ENCODE measurements around the gene OR8S1.
"Not testable (repeated sequence)": the region's sequence is repeated elsewhere in the genome, so short reads cannot be mapped to it uniquely, and the experiment has no call there.

OR8S1 gene

GRCh38 chr12:48525332-48525731 is at the start of gene OR8S1:
Gene OR8S1 (plus strand): TSS chr12:48525632. CDS start chr12:48525632, 0 bp downstream.
- DNase-seq (ENCODE audit: low read depth) = no peak

GRCh38 chr12:48482198-48482597 is 43.2 kb upstream of the OR8S1 start, which contains the start of gene C12orf54:
Gene C12orf54 (plus strand): TSS chr12:48482498. CDS start chr12:48483297, 799 bp downstream.
- no peak for DNase-seq (ENCODE audit: low read depth)

- no peak for DNase-seq (ENCODE audit: low read depth)
Observed at GRCh38 chr12:48482930-48483329, 42.5 kb upstream of the OR8S1 start.

GRCh38 chr12:48486261-48486660 is 39.2 kb upstream of the OR8S1 start:
- DNase-seq (ENCODE audit: low read depth) = no peak

GRCh38 chr12:48486679-48487078 is 38.8 kb upstream of the OR8S1 start:
- no peak for DNase-seq (ENCODE audit: low read depth)

- DNase-seq (ENCODE audit: low read depth) = no peak
Observed at GRCh38 chr12:48489012-48489411, 36.4 kb upstream of the OR8S1 start.

- DNase-seq (ENCODE audit: low read depth) = not testable (repeated sequence)
Observed at GRCh38 chr12:48489456-48489855, 36.0 kb upstream of the OR8S1 start.

- not testable (repeated sequence) for DNase-seq (ENCODE audit: low read depth)
Observed at GRCh38 chr12:48500281-48500680, 25.2 kb upstream of the OR8S1 start.

- not testable (repeated sequence) for DNase-seq (ENCODE audit: low read depth)
Observed at GRCh38 chr12:48506836-48507235, 18.6 kb upstream of the OR8S1 start.

GRCh38 chr12:48508987-48509386 is 16.4 kb upstream of the OR8S1 start:
- no peak for DNase-seq (ENCODE audit: low read depth)

GRCh38 chr12:48510111-48510510 is 15.3 kb upstream of the OR8S1 start:
- DNase-seq (ENCODE audit: low read depth) = no peak

GRCh38 chr12:48512855-48513254 is 12.6 kb upstream of the OR8S1 start:
- no peak for DNase-seq (ENCODE audit: low read depth)

GRCh38 chr12:48514728-48515127 is 10.7 kb upstream of the OR8S1 start:
- no peak for DNase-seq (ENCODE audit: low read depth)

- DNase-seq (ENCODE audit: low read depth) = not testable (repeated sequence)
Observed at GRCh38 chr12:48520381-48520780, 5.1 kb upstream of the OR8S1 start.

- no peak for DNase-seq (ENCODE audit: low read depth)
Observed at GRCh38 chr12:48527891-48528670, 2.6 kb downstream of the OR8S1 start.

GRCh38 chr12:48532601-48533000 is 7.2 kb downstream of the OR8S1 start:
- no peak for DNase-seq (ENCODE audit: low read depth)

- DNase-seq (ENCODE audit: low read depth) = no peak
Observed at GRCh38 chr12:48536602-48537001, 11.2 kb downstream of the OR8S1 start.

GRCh38 chr12:48542300-48542928 is 17.0 kb downstream of the OR8S1 start:
- DNase-seq (ENCODE audit: low read depth) = peak; percentile 4

- DNase-seq (ENCODE audit: low read depth) = no peak
Observed at GRCh38 chr12:48545833-48546469, 20.5 kb downstream of the OR8S1 start.

GRCh38 chr12:48547012-48547411 is 21.6 kb downstream of the OR8S1 start:
- DNase-seq (ENCODE audit: low read depth) = not testable (repeated sequence)

- not testable (repeated sequence) for DNase-seq (ENCODE audit: low read depth)
Observed at GRCh38 chr12:48551636-48552035, 26.2 kb downstream of the OR8S1 start.

- DNase-seq (ENCODE audit: low read depth) = not testable (repeated sequence)
Observed at GRCh38 chr12:48553666-48554343, 28.4 kb downstream of the OR8S1 start.

All from stromal cell of bone marrow (primary cell).